ENCODE measurements around the gene TNFAIP8L1.

- TF ChIP-seq JUND (IDR thresholded peaks at IDR 0.05): no peak
- TF ChIP-seq EGR1 (IDR thresholded peaks at IDR 0.05; ENCODE audit: low read depth): no peak
- TF ChIP-seq RAD21 (IDR thresholded peaks at IDR 0.05; ENCODE audit: low read depth): no peak
- no peak for TF ChIP-seq CTCF (IDR thresholded peaks at IDR 0.05 in 2 of 3, conservative IDR thresholded peaks at IDR 0.05 in 1 of 3; ENCODE audit: borderline replicate concordance in 1 of 3, insufficient read depth in 1 of 3, low read depth in 2 of 3, low read length in 2 of 3)
- TF ChIP-seq ZBTB33 (IDR thresholded peaks at IDR 0.05; ENCODE audit: extremely low read depth, insufficient replicate concordance, low read length): no peak
- no peak for TF ChIP-seq SIN3A (IDR thresholded peaks at IDR 0.05; ENCODE audit: low read depth)
- no peak for TF ChIP-seq EZH2 (IDR thresholded peaks at IDR 0.05)
- no peak for TF ChIP-seq REST (IDR thresholded peaks at IDR 0.05; ENCODE audit: low read depth)
- TF ChIP-seq POLR2AphosphoS5 (IDR thresholded peaks at IDR 0.05; ENCODE audit: low read depth, low read length): no peak
- TF ChIP-seq FOSL1 (IDR thresholded peaks at IDR 0.05; ENCODE audit: low read depth): no peak
- no peak for TF ChIP-seq POLR2A (IDR thresholded peaks at IDR 0.05; ENCODE audit: borderline replicate concordance, extremely low read depth, insufficient read depth, insufficient read length)
These were observed 29.3 kb upstream of the TNFAIP8L1 start for GRCh38 chr19:4609878-4610511.

All from HCT116 (cell line).